H1 (cell line): ENCODE results near the gene NFIA. TPM values are rescaled to one million over a fixed set of nuclear protein-coding genes. Genes with fewer than 3 reads are reported as not detected.

ENCODE experiments used
- CTCF ChIA-PET: fragments of 300-600 bp; sonication (Branson Sonifier 250); formaldehyde crosslinking; loops from one replicate; lab custom pipeline; 2021; ENCODE audit not compliant: partially characterized antibody; lab: Charles Lee
- POLR2A ChIA-PET: fragments of 300-600 bp; sonication (Branson Sonifier 250); formaldehyde crosslinking; loops from one replicate; lab custom pipeline; 2021; ENCODE audit warnings: inconsistent platforms; ENCODE audit not compliant: partially characterized antibody; lab: Charles Lee
- DNase-seq, 2 experiments: peaks; one replicate each; pipeline versions ENCODE4 v3.0.0 to v3.0.0-alpha.2; 2010 to 2022; ENCODE audit warnings: low spot score in 2 of 2, low read depth in 1 of 2, mixed read lengths in 1 of 2
- FAIRE-seq: peaks from 2 replicates; lab custom pipeline; 2011; peaks lifted over from hg19 to GRCh38; lab: Jason Lieb, UNC
- H2AFZ ChIP-seq: 2 replicates; pipeline ENCODE4 v1.8.1; 2012; ENCODE audit warnings: low read length, inconsistent platforms
- H2AK5ac ChIP-seq: 2 replicates; pipeline ENCODE4 v1.6.1; 2013; ENCODE audit warnings: low read depth, low read length
- H2BK120ac ChIP-seq: replicated peaks from 2 replicates; pipeline ENCODE3; 2013; ENCODE audit warnings: low read depth, low read length, inconsistent platforms
- H2BK12ac ChIP-seq: 2 replicates; pipeline ENCODE4 v1.6.1; 2013; ENCODE audit warnings: low read depth, low read length
- H2BK15ac ChIP-seq: 2 replicates; pipeline ENCODE4 v1.6.1; 2013; ENCODE audit warnings: low read length
- H2BK20ac ChIP-seq: 2 replicates; pipeline ENCODE4 v1.6.1; 2013; ENCODE audit warnings: low read length
- H2BK5ac ChIP-seq: 2 replicates; pipeline ENCODE4 v1.6.1; 2013; ENCODE audit warnings: low read depth, low read length
- H3K14ac ChIP-seq: 2 replicates; pipeline ENCODE4 v1.6.1; 2013; ENCODE audit warnings: inconsistent platforms; ENCODE audit not compliant: insufficient read length
- H3K18ac ChIP-seq: 2 replicates; pipeline ENCODE4 v1.6.1; 2013; ENCODE audit warnings: low read length; ENCODE audit errors: extremely low read depth
- H3K23ac ChIP-seq: 2 replicates; pipeline ENCODE4 v1.6.1; 2013; ENCODE audit warnings: inconsistent platforms; ENCODE audit not compliant: insufficient read length
- H3K23me2 ChIP-seq: 2 replicates; pipeline ENCODE4 v1.6.1; 2013; ENCODE audit warnings: low read depth, low read length
- H3K27ac ChIP-seq: 2 replicates; pipeline ENCODE4 v1.6.1; 2011; ENCODE audit warnings: low read depth, low read length, inconsistent platforms
- H3K27me3 ChIP-seq, 4 experiments: replicated peaks in 1 of 4; 1 replicate in 1 of 4; 2 replicates in 3 of 4; pipeline versions ENCODE4 v1.6.1 to v1.8.1; 2011 to 2013; ENCODE audit warnings: low read length in 3 of 4, mild to moderate bottlenecking in 3 of 4, inconsistent platforms in 2 of 4, mixed read lengths in 2 of 4, moderate library complexity in 1 of 4; ENCODE audit not compliant: control insufficient read depth in 3 of 4, insufficient read depth in 3 of 4; ENCODE audit errors: extremely low read depth in 1 of 4
- H3K36me3 ChIP-seq, 4 experiments: 2 replicates each; pipeline versions ENCODE4 v1.6.1 to v1.8.1; 2011 to 2013; ENCODE audit warnings: mild to moderate bottlenecking in 4 of 4, low read length in 3 of 4, moderate library complexity in 2 of 4, control low read depth in 1 of 4, inconsistent platforms in 1 of 4; ENCODE audit not compliant: insufficient read depth in 4 of 4, control insufficient read depth in 2 of 4
- H3K4ac ChIP-seq: replicated peaks from 2 replicates; pipeline ENCODE3; 2013; ENCODE audit warnings: low read length, low read depth, mixed read lengths, inconsistent platforms; ENCODE audit not compliant: insufficient read length
- H3K4me1 ChIP-seq, 4 experiments: replicated peaks in 1 of 4; 1 replicate in 1 of 4; 2 replicates in 3 of 4; pipeline versions ENCODE4 v1.6.1 to v1.8.1; 2011 to 2013; ENCODE audit warnings: low read length in 3 of 4, inconsistent platforms in 2 of 4, mixed read lengths in 1 of 4; ENCODE audit not compliant: insufficient read depth in 4 of 4, control insufficient read depth in 3 of 4
- H3K4me2 ChIP-seq, 2 experiments: 2 replicates each; pipeline versions ENCODE4 v1.6.1 to v1.8.1; 2011 to 2013; ENCODE audit warnings: low read depth in 2 of 2, low read length in 2 of 2, control low read depth in 1 of 2, inconsistent platforms in 1 of 2, mild to moderate bottlenecking in 1 of 2; ENCODE audit not compliant: insufficient read depth in 1 of 2
- H3K4me3 ChIP-seq, 4 experiments: fragments of 200-600, 300-600 bp in 1 of 4; sonication (generic), shearing (Covaris generic), sonication (Bioruptor Twin) in 1 of 4; 2 replicates each; pipeline versions ENCODE4 v1.5.1 to v1.8.1; 2011 to 2016; ENCODE audit warnings: low read length in 4 of 4, low read depth in 3 of 4, control low read depth in 2 of 4, inconsistent platforms in 2 of 4, mild to moderate bottlenecking in 2 of 4, mixed read lengths in 1 of 4, moderate library complexity in 1 of 4; ENCODE audit not compliant: insufficient read depth in 2 of 4; ENCODE audit errors: extremely low read depth in 1 of 4
- H3K56ac ChIP-seq: replicated peaks from 2 replicates; pipeline ENCODE3; 2013; ENCODE audit warnings: low read depth, mild to moderate bottlenecking, mixed read lengths, low read length, inconsistent platforms; ENCODE audit not compliant: insufficient read length
- H3K79me1 ChIP-seq: 2 replicates; pipeline ENCODE4 v1.6.1; 2013; ENCODE audit warnings: low read depth, low read length, control low read depth
- H3K79me2 ChIP-seq, 2 experiments: 2 replicates each; pipeline versions ENCODE4 v1.6.1 to v1.8.1; 2012 to 2013; ENCODE audit warnings: low read length in 2 of 2, mild to moderate bottlenecking in 2 of 2, inconsistent platforms in 1 of 2; ENCODE audit not compliant: insufficient read depth in 2 of 2, control insufficient read depth in 1 of 2
- H3K9ac ChIP-seq, 4 experiments: replicated peaks in 1 of 4; 1 replicate in 1 of 4; 2 replicates in 3 of 4; pipeline versions ENCODE4 v1.6.1 to v1.8.1; 2011 to 2013; ENCODE audit warnings: low read depth in 3 of 4, low read length in 3 of 4, control low read depth in 2 of 4, mild to moderate bottlenecking in 2 of 4, moderate library complexity in 2 of 4, inconsistent platforms in 1 of 4; ENCODE audit errors: extremely low read depth in 1 of 4
- H3K9me3 ChIP-seq, 2 experiments: 2 replicates each; pipeline versions ENCODE4 v1.6.1 to v1.8.1; 2012 to 2013; ENCODE audit warnings: mild to moderate bottlenecking in 2 of 2, moderate library complexity in 2 of 2, control low read depth in 1 of 2, inconsistent platforms in 1 of 2, low read depth in 1 of 2, low read length in 1 of 2, mixed read lengths in 1 of 2; ENCODE audit not compliant: insufficient read depth in 2 of 2
- H4K20me1 ChIP-seq, 2 experiments: replicated peaks in 1 of 2; 2 replicates each; pipeline versions ENCODE3 to v1.8.1; 2011 to 2013; ENCODE audit warnings: inconsistent platforms in 2 of 2, low read length in 2 of 2, mild to moderate bottlenecking in 1 of 2; ENCODE audit not compliant: insufficient read depth in 2 of 2, control insufficient read depth in 1 of 2
- H4K5ac ChIP-seq: 2 replicates; pipeline ENCODE4 v1.6.1; 2013; ENCODE audit warnings: low read length, low read depth, mixed read lengths, inconsistent platforms; ENCODE audit not compliant: insufficient read length
- H4K8ac ChIP-seq: 2 replicates; pipeline ENCODE4 v1.8.0; 2013; ENCODE audit warnings: mild to moderate bottlenecking, moderate library complexity, low read length, inconsistent platforms; ENCODE audit not compliant: insufficient read depth; ENCODE audit errors: extremely low read depth
- H4K91ac ChIP-seq: replicated peaks from 2 replicates; pipeline ENCODE3; 2013; ENCODE audit warnings: low read length, mixed read lengths, inconsistent platforms; ENCODE audit not compliant: insufficient read length
- EP300 ChIP-seq, 2 experiments: IDR thresholded peaks; 1 replicate in 1 of 2; 2 replicates in 1 of 2; pipeline ENCODE4 v1.6.1; 2011 to 2012; ENCODE audit warnings: low read depth in 2 of 2, low read length in 2 of 2, mild to moderate bottlenecking in 2 of 2, borderline replicate concordance in 1 of 2, inconsistent platforms in 1 of 2, moderate library complexity in 1 of 2
- WGBS, 2 experiments: shearing (Covaris generic) in 1 of 2; methylation state at CpG; one replicate each; pipeline versions ENCODE4 v1.1.6 to v1.1.7; 2013 to 2015; ENCODE audit warnings: low lambda C conversion rate in 2 of 2, mixed read lengths in 2 of 2, inconsistent platforms in 1 of 2, low coverage in 1 of 2, missing lambda C conversion rate in 1 of 2; ENCODE audit not compliant: insufficient replicate concordance in 2 of 2, insufficient coverage in 1 of 2, insufficient read length in 1 of 2; ENCODE audit errors: extremely low coverage in 1 of 2, missing lambda C conversion rate in 1 of 2; 5-methylcytosine and 5-hydroxymethylcytosine counted together
- polyA plus RNA-seq, 7 experiments: library from polyadenylated mRNA; depleted of rRNA in 3 of 7; stranded (reverse) in 5 of 7; unstranded in 2 of 7; fragments of >200 nt in 5 of 7; fragments of 200-250 nt in 2 of 7; gene quantifications; 1 replicate in 5 of 7; 2 replicates in 1 of 7; 4 replicates in 1 of 7; pipeline versions ENCODE4 v1.2.1 to v1.2.3, GENCODE V29; 2011 to 2013; ENCODE audit warnings: missing spikeins in 2 of 7, mixed read lengths in 2 of 7
- total RNA-seq: library from RNA; stranded (reverse); fragmentation: NEBNext Ultra II Directional; extraction: Animal tissue kit (Norgen Biotek cat#: 25700); gene quantifications from 2 replicates; pipeline ENCODE4 v1.2.1, GENCODE V29; 2021
- TF ChIP-seq, protein P1 (sequence below), 3 experiments: IDR thresholded peaks; 1 replicate in 2 of 3; 2 replicates in 1 of 3; pipeline versions ENCODE4 v1.5.1 to v1.6.1; 2011; ENCODE audit warnings: low read length in 3 of 3, mild to moderate bottlenecking in 3 of 3, inconsistent platforms in 2 of 3, low read depth in 1 of 3, moderate library complexity in 1 of 3; ENCODE audit not compliant: insufficient read depth in 1 of 3; ENCODE audit errors: control extremely low read depth in 1 of 3

Gene NFIA
- total and polyA plus RNA-seq, 2 of the 8 experiments (the other 6 are each of a cell fraction or from before 2014, with no cell fraction given): 1.8 to 2.3 TPM

DNA sequence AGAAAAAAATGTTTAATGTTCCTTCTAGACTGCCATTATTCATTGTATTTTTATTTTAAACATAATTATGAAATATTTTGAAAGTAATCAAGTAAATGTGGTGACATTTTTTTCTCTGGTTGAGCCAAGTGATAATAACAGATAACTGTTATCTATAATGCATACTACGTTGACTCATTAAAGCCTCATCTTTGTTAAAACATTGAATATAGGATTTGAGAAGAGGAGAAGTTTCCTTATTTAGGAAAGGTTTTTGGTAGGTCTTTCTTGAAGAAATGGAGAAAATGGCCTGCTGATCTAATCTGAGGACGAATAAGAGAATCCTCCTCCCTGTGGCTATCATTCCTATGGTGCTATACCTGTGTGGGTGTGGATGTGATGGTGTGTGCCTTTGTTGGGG is 89.0 kb downstream of the NFIA start:
- no peak overlapping the region for H3K4me3 ChIP-seq
- no peak overlapping the region for H4K91ac ChIP-seq
- no peak overlapping the region for H3K27ac ChIP-seq
- H3K36me3 ChIP-seq: no peaks in the 10 kb centered on the region
- 94% methylated on average over 2 of the region's 2 CpGs; no CpG with 5 or more reads in 1 of the 2 experiments for WGBS, 2 experiments
- no peaks in the 10 kb centered on the region for H3K79me1 ChIP-seq
- no peak overlapping the region for H2BK5ac ChIP-seq
- TF ChIP-seq, protein P1, sequence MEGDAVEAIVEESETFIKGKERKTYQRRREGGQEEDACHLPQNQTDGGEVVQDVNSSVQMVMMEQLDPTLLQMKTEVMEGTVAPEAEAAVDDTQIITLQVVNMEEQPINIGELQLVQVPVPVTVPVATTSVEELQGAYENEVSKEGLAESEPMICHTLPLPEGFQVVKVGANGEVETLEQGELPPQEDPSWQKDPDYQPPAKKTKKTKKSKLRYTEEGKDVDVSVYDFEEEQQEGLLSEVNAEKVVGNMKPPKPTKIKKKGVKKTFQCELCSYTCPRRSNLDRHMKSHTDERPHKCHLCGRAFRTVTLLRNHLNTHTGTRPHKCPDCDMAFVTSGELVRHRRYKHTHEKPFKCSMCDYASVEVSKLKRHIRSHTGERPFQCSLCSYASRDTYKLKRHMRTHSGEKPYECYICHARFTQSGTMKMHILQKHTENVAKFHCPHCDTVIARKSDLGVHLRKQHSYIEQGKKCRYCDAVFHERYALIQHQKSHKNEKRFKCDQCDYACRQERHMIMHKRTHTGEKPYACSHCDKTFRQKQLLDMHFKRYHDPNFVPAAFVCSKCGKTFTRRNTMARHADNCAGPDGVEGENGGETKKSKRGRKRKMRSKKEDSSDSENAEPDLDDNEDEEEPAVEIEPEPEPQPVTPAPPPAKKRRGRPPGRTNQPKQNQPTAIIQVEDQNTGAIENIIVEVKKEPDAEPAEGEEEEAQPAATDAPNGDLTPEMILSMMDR (IDR thresholded peaks at IDR 0.05; ENCODE audit: control extremely low read depth in 1 of 3, insufficient read depth in 1 of 3, low read depth in 1 of 3, low read length in 3 of 3): no peak
- TF ChIP-seq EP300 (IDR thresholded peaks at IDR 0.05; ENCODE audit: borderline replicate concordance in 1 of 2, low read depth in 2 of 2, low read length in 2 of 2): no peak
- no peak for FAIRE-seq
- H3K27me3 ChIP-seq: no peaks in the 10 kb centered on the region
- ChIA-PET POLR2A (no interaction called here), CTCF (no interaction called here)
- no peak overlapping the region for H2AFZ ChIP-seq
- H4K5ac ChIP-seq: no peak overlapping the region
- no peak overlapping the region for H2AK5ac ChIP-seq
- no peak for DNase-seq
- peaks cover 0 to 5% (median 2%) of the 10 kb centered on the region in 4 experiments; a peak in 2 of 7 replicates for H3K4me1 ChIP-seq
- no peak overlapping the region for H3K23ac ChIP-seq
- H3K18ac ChIP-seq: no peak overlapping the region
- H3K4me2 ChIP-seq: no peak overlapping the region
- H3K79me2 ChIP-seq: no peaks in the 10 kb centered on the region
- no peak overlapping the region for H2BK15ac ChIP-seq
- no peak overlapping the region for H3K56ac ChIP-seq
- no peak overlapping the region for H3K14ac ChIP-seq
- no peak overlapping the region for H2BK120ac ChIP-seq
- no peaks in the 10 kb centered on the region for H4K20me1 ChIP-seq
- H2BK12ac ChIP-seq: no peak overlapping the region
- no peak overlapping the region for H3K4ac ChIP-seq
- H3K9me3 ChIP-seq: no peaks in the 10 kb centered on the region
- no peak overlapping the region for H3K9ac ChIP-seq
- H3K23me2 ChIP-seq: no peaks in the 10 kb centered on the region
- no peak overlapping the region for H4K8ac ChIP-seq
- no peak overlapping the region for H2BK20ac ChIP-seq
